IPS-11a (cell line): ENCODE measurements around the gene BLOC1S2.
"Not testable (repeated sequence)": the region's sequence is repeated elsewhere in the genome, so short reads cannot be mapped to it uniquely, and the experiment has no call there.

Experiments used
- H3K4me3 ChIP-seq: one replicate; pipeline ENCODE4 v1.5.1; 2013; ENCODE audit warnings: low read depth, low read length, control low read depth

Gene BLOC1S2

DNA sequence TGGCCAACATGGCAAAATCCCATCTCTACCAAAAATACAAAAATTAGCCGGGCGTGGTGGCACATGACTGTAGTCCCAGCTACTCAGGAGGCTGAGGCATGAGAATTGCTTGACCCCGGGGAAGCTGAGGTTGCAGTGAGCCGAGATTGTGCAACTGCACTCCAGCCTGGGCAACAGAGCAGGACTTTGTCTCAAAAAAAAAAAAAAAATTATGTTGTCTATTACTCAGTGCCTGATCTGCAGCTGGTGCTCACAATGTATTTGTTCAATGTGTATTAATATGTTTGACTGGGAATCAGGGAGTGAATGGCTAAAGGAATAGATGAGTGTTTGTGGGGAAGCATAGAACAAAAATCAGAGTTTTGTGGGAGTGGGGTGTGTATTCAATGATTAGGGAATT, 5.8 kb upstream of the BLOC1S2 start:
- H3K4me3 ChIP-seq: not testable (repeated sequence)

DNA sequence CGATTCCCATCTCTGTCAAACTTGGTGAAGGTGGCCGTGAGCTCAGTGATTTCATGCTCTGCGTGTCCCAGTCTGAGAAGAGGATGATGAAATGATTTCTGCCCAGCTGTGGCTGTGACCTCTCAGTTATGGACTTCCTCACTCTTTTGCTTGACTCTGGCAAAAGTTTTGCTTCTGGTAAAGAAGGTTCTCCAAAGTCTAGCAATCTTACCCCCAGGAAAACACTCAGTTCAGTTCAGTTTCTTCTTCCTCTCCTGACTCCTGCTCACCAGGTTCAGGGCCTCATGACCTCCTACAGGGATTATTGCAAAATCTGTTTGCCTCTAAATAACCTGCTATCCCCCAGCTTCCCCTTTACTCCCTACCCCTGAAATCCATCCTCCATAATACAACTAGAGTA, 4.9 kb upstream of the BLOC1S2 start:
- no peak overlapping the region for H3K4me3 ChIP-seq

DNA sequence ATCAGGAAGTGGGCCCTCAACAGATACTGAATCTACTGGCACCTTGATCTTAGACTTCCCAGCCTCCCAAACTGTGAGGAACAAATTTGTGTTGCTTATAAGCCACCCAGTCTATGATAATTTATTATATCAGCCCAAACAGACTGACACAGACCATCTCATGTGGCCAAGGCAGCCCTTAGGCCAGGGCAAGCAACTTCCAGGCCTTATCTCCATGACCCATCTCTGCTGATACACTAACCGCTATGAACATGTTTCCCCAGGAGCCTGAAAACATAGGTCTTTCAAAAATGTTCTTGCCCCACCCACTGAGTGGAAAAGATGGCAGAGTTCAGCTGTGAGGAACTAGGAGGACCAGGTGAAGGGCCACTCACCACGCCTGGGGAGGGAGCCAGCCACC, 3.2 kb upstream of the BLOC1S2 start:
- no peak overlapping the region for H3K4me3 ChIP-seq

DNA sequence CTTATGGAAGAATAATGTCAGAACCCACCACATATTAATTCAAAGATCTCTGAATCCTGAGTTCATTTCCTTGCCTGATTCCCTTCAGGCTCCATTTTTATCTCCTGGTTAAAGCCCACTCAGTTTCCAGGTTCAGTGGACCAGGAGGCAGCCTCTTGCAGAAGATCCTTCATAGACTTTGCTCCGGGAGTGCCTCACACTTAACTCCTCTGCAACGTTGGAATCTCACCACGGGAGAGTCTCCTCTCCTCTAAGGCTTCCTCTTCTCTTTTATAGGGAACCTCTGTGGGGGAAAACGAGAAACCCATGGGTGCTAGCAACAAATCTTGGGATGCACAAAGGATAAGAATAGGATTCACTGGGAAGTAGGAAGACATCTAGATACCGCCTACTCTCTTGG, 1.7 kb upstream of the BLOC1S2 start:
- no peak overlapping the region for H3K4me3 ChIP-seq

DNA sequence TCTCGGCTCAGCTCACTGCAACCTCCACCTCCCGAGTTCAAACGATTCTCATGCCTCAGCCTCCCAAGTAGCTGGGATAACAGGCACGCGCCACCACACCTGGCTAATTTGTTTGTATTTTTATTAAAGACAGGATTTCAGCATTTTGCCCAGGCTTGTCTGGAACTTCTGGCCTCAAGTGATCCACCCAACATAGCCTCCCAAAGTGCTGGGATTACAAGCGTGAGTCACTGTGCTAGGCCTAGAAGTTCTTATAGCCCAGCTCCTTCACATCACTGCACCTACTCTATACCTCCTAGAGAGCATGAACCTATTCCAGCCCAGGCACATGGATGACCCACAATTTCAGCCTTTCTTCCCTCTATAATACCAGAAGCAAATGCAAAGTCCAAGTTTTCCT, 1.3 kb upstream of the BLOC1S2 start:
- no peak overlapping the region for H3K4me3 ChIP-seq

DNA sequence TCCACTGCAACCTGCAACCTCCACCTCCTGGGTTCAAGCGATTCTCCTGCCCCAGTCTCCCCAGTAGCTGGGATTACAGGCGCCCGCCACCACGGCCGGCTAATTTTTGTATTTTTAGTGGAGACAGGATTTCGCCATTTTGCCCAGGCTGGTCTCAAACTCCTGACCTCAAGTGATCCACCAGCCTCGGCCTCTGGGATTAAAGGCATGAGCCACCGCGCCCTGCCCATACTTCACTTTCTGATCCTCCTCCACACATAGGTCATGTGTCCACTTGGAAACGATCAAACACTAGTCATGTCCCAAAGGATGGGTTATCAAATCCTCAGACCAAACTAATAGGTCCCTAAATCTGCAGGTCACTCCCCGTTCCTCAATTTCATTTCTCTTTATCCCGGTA, 1.2 kb downstream of the BLOC1S2 start:
- H3K4me3 ChIP-seq: peak overlapping the region; percentile 97

DNA sequence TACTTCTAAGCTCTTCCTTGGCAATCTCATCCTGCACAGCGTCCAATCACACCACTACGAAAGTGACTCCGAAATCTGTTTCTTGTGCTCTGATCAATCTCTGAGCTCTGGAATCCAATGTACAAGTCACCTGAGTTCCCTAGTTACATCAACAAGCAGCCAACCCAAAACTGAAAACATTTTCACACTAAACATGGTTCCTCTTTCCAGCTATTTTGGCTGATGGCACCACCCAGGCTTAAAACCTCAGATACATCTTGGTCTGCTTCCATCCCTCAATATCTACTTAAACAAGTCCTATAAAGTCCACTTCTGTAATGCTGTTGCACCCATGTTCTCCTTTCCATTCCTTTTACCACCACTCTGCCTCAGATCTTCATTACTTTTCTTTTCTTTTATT, 3.6 kb downstream of the BLOC1S2 start:
- H3K4me3 ChIP-seq: no peak overlapping the region

DNA sequence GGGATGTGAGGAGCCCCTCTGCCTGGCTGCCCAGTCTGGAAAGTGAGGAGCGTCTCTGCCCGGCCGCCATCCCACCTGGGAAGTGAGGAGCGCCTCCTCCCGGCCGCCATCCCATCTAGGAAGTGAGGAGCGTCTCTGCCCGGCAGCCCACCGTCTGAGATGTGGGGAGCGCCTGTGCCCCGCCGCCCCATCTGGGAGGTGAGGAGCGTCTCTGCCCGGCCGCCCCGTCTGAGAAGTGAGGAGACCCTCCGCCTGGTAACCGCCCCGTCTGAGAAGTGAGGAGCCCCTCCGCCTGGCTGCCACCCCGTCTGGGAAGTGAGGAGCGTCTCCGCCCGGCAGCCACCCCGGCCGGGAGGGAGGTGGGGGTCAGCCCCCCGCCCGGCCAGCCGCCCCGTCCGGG, 9.5 kb downstream of the BLOC1S2 start:
- H3K4me3 ChIP-seq: not testable (repeated sequence)

DNA sequence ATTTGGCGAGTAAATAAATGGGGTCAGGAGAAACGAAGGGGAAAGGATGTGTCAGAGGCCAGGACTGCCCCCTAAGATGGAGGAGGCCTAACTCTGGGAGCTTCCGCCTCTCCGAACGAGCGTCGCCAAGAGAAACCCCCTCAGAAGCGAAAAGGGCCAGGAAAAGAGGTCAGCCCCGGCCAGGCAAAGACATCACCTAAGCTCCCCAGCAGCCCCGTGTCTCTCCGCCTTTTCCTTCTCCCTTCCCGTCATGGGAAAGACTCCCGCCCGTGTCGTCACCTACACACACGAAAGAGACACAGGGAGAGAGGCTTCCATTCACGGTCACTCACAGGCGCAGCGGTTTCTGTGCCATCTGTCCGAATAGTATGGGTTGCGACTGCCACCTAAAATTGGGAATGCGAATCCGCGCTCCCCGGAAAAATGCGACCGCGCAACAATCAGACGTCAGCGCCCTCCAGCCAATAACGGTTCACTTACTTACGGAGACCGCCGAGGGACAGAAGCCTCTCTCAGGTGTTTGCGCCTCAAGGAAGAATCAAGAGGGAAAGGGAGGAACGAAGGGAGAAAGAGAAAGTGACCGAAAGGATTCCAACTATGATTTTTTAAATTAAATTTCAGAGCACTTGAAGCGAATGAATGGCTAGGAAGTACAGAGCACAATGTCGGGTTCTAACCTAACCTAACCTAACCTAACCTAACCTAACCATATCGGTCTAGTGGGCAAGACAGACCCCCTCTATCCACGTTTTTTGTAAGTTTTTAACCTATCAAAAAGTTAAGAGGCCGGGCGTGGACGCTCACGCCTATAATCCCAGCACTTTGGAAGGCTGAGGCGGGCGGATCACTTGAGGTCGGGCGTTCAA, 19.0 kb downstream of the BLOC1S2 start, which contains the start of gene CWF19L1:
CWF19L1 (minus strand) TSS at position 400 of the 866 bp plus-strand sequence; CDS start at position 355, 45 bp downstream.
- peak within 1 kb of the TSS; percentile 99 for H3K4me3 ChIP-seq

DNA sequence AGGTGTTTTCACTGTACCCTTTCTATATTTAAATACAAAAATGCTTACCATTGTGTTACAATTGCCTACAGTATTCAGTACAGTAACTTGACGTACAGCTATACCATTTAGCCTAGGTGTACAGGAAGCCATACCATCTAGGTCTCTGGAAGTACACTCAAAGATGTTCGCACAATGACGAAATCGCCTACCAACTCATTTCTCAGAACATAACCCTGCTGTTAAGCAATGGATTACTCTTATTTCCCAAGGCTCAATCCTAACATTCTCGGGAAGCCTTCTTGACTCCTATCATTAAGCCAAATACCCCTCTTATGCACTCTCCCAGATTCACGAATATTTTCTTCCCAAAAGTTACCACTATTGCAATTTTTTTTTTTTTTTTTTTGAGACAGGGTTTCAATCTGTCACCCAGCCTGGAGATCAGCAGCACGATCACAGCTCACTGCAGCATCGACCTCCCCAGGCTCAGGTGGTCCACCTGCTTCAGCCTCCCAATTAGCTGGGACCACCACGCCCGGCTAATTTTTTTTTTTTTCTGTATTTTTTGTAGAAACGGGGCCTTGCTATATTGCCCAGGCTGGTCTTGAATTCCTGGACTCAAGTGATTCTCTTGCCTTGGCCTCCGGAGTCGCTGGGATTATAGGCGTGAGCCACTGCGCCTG, 20.5 kb downstream of the BLOC1S2 start:
- H3K4me3 ChIP-seq: no peak overlapping the region

DNA sequence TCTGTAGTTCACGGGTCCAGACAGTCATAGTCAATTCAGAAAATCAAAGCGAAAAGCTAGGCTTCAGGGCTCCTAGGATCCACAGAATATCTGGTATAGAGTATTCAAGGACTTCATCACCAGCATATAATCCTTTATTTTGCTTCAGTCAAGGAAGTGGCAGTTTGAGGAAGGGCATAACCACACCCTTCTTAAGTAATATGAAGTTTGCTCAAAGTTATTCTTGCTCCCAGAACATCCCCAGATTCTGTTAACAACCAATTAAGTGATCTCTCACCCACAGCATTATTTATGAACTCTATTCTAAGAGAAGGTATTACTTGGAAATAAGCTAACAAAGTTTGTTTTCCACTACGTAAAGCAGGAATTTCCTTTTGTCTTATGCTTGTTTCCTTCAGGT, 32.3 kb downstream of the BLOC1S2 start:
- H3K4me3 ChIP-seq: no peak overlapping the region

DNA sequence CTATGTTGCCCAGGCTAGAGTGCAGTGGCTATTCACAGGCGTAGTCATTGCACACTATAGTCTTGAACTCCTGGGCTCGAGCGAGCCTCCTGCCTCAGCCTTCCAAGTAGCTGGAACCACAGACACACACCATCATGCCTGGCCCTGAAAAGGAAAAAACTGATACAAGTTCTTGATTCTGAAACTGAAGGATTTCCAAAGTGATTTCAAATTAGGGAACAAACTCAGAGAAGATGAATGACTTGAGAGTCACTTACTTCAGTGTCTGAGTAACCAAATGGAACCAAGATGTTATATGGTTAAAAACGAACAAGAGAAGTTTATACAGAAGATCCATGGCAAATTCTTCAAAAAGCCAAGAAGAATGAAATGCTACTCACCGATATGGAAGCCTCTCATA, 33.4 kb downstream of the BLOC1S2 start:
- H3K4me3 ChIP-seq: no peak overlapping the region

DNA sequence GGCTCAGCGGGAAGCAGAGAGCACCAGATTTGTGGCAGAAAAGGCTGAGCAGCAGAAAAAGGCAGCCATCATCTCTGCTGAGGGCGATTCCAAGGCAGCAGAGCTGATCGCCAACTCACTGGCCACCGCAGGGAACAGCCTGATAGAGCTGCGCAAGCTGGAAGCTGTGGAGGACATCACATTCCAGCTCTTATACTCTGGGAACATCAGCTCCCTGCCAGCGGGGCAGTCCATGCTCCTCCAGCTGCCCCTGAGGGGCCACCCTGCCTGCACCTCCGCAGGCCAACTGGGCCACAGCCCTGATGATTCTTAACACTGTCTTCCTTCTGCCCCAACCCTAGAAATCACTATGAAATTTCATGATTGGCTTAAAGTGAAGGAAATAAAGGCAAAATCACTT, 37.7 kb downstream of the BLOC1S2 start:
- no peak overlapping the region for H3K4me3 ChIP-seq

DNA sequence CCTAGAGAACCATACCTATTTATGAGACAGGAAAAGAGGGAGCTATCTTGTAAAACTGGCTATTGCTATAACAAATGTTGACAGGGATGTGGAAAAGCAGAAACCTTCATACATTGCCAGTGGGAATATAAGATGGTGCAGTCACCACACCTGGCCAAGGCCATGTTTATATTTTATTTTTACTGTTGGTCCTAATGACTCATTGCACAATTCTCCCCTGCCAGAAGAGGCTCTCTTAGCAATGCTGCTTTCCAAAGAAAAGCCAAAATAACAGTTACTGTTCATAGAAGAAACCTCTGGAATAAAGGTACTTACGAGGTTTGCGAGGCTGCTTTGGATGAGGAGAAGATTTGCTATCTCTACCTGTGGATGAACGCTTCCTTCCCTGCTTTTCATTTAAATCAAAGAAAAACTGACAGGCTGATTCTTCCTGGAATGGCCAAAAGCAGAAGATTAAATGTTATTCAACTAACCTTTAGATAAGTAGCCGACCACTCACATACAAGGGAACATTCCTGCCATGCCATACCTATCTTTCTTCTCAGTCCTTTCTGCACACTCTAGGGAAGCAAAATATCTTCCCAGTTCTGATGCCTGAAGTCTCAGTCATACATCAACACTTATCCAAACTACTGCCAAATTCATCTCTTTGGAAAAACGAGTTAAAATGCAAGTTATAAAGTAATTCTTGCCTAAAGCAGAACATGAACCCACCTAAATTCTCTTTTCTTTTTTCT, 40.8 kb downstream of the BLOC1S2 start:
- H3K4me3 ChIP-seq: no peak overlapping the region

DNA sequence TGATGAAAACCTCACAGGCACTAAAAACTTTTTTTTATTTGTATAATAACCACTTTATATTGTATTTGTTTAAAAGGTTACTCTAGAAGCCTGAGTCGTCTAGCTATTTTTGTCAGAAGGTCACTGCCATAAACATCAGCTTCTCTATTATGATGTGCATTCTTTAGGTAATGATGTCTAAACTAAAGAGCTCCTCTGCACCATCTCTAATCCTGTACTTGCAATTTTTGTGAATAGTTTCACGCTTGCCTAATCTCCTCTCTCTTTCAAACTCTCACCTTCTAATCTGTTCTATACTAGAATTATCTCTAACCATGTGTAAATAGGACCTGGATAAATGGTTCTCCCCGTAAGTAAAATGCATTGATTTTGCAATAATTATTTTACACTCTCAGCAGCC, 46.6 kb downstream of the BLOC1S2 start:
- H3K4me3 ChIP-seq: no peak overlapping the region

DNA sequence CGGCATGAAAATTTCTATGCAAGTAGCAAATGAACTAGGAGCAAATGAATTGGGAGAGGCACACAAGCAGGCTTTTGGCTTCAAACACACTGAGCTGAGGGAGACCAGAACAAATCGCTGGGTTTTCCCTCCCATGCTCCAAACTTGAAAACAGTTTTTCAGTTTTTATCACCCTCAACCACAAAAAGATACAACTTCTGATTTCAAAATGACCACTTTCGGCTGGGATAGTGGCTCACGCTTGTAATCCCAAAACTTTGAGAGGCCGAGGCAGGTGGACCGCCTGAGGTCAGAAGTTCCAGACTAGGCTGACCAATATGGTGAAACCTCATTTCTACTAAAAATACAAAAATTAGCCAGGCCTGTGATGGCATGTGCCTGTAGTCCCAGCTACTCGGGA, 48.1 kb downstream of the BLOC1S2 start:
- H3K4me3 ChIP-seq: no peak overlapping the region

DNA sequence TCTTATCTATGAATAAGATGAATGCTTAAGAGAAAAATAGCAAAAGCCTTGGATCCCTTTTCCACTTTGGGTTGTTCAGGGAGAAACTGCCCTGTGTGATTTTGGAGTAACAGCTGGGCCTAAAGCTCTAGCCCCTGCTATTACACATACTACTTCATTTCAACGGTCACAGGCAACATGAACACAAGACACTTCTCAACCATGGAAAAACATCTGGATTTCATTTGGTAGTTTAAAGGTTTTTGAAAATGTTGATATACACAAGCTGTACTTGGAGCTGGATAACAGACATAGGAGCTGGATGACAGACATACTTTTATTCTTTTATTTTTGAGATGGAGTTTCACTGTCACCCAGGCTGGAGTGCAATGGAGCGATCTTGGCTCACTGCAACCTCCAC, 54.4 kb downstream of the BLOC1S2 start:
- H3K4me3 ChIP-seq: no peak overlapping the region

DNA sequence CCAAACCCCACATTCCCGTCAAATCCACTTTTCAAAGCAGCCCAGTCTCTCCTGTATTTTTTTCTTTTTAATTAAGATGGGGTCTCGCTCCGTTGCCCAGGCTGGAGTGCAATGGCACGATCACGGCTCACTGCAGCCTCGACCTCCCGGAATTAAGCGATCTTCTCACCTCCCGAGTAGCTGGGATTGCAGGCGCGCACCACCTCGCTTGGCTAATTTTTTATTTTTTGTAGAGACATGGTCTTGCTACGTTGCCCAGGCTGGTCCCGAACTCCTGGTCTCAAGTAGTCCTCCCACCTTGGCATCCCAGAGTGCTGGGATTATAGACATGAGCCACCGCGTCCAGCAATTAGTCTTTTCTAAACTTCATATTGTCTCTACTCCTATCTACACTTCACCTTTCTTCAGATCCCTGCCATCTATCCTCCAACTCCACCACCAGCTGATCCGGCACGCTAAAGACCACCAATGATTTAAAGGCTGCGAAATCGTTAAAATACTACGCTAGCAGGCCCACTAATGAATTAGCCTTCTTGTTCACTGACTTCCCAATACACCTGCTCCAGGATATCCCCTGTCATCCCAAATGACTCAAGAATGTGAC, 56.6 kb downstream of the BLOC1S2 start:
- peak overlapping the region; percentile 99 for H3K4me3 ChIP-seq

DNA sequence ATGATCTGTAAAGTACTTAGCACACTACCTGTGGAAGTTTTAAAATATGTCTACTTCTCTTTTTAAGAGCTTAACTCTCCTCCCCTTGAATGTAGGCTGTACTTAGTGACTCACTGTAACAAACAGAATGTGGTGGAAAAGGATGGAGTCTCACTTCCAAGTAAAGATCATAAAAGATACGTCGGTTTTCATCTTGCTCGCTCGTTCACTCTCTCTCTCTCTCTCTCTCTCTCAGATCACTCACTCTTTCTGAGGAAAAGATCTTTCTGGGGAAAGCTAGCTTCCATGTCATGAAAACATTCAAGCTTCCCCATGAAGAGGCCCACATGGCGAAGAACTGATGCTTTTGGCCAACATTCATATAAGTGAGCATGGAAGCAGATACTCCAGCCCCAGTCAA, 62.6 kb downstream of the BLOC1S2 start:
- no peak overlapping the region for H3K4me3 ChIP-seq
